Endothelial cell of umbilical vein (primary cell): Measurements from ENCODE around the gene CATSPER4. TPM values are rescaled to one million over a fixed set of nuclear protein-coding genes. Genes with fewer than 3 reads are reported as not detected.

Experiments used
- BruUV-seq: library from RNA; stranded (reverse); fragments of 400-500 nt; replicated peaks from 2 replicates; lab custom pipeline; 2021; lab: Mats Ljungman, UMichigan
- CTCF ChIA-PET: fragments of 300-600, 350-600 bp; sonication (Branson Sonifier 250); formaldehyde crosslinking; loops from one replicate; lab custom pipeline; 2021; ENCODE audit warnings: antibody characterized with exemption, inconsistent platforms; lab: Charles Lee
- POLR2A ChIA-PET: fragments of 300-600, 350-600 bp; sonication (Branson Sonifier 250); formaldehyde crosslinking; loops from one replicate; lab custom pipeline; 2021; ENCODE audit warnings: antibody characterized with exemption, inconsistent platforms; lab: Charles Lee
- DNase-seq: peaks from one replicate; pipeline ENCODE4 v3.0.0-alpha.2; 2011; ENCODE audit warnings: low read depth, low spot score
- FAIRE-seq: peaks from 2 replicates; lab custom pipeline; 2011; peaks lifted over from hg19 to GRCh38; lab: Jason Lieb, UNC
- H2AFZ ChIP-seq: 2 replicates; pipeline ENCODE4 v1.6.0; 2012; ENCODE audit warnings: low read depth, low read length, control low read depth, inconsistent platforms
- H3K27ac ChIP-seq: 2 replicates; pipeline ENCODE4 v1.5.1; 2011; ENCODE audit warnings: low read depth, mild to moderate bottlenecking, control low read depth, low read length, moderate library complexity; ENCODE audit not compliant: insufficient read depth
- H3K27me3 ChIP-seq, 2 experiments: 2 replicates each; pipeline versions ENCODE4 v1.6.0 to v1.6.1; 2011; ENCODE audit warnings: low read length in 2 of 2, mixed read lengths in 1 of 2; ENCODE audit not compliant: control insufficient read depth in 2 of 2, insufficient read depth in 2 of 2
- H3K36me3 ChIP-seq, 2 experiments: 2 replicates in 1 of 2; 3 replicates in 1 of 2; pipeline ENCODE4 v1.5.1; 2011; ENCODE audit warnings: low read length in 2 of 2, mild to moderate bottlenecking in 1 of 2, moderate library complexity in 1 of 2; ENCODE audit not compliant: control insufficient read depth in 2 of 2, insufficient read depth in 2 of 2; ENCODE audit errors: extremely low read depth in 1 of 2
- H3K4me1 ChIP-seq: 3 replicates; pipeline ENCODE4 v1.5.1; 2011; ENCODE audit warnings: mild to moderate bottlenecking, low read length; ENCODE audit not compliant: control insufficient read depth, insufficient read depth; ENCODE audit errors: extremely low read depth
- H3K4me2 ChIP-seq: 2 replicates; pipeline ENCODE4 v1.6.1; 2011; ENCODE audit warnings: low read length, control low read depth, mixed read lengths; ENCODE audit not compliant: insufficient read depth
- H3K4me3 ChIP-seq, 3 experiments: fragments of 200-600 bp in 1 of 3; sonication (generic), shearing (Covaris generic) in 1 of 3; replicated peaks in 1 of 3; 2 replicates each; pipeline ENCODE4 v1.5.1; 2011 to 2016; ENCODE audit warnings: control low read depth in 3 of 3, low read length in 3 of 3, mild to moderate bottlenecking in 2 of 3, inconsistent platforms in 1 of 3, low read depth in 1 of 3, moderate library complexity in 1 of 3; ENCODE audit not compliant: insufficient read depth in 1 of 3
- H3K79me2 ChIP-seq: 2 replicates; pipeline ENCODE4 v1.6.0; 2012; ENCODE audit warnings: low read length, inconsistent platforms; ENCODE audit not compliant: control insufficient read depth, insufficient read depth
- H3K9ac ChIP-seq: replicated peaks from 2 replicates; pipeline ENCODE3; 2011; ENCODE audit warnings: low read length, control low read depth; ENCODE audit not compliant: insufficient read depth; ENCODE audit errors: extremely low read depth
- H3K9me1 ChIP-seq: replicated peaks from 3 replicates; pipeline ENCODE4 v1.6.0; 2011; ENCODE audit warnings: mild to moderate bottlenecking, low read length; ENCODE audit not compliant: control insufficient read depth, insufficient read depth; ENCODE audit errors: extremely low read depth
- H3K9me3 ChIP-seq: replicated peaks from 2 replicates; pipeline ENCODE4 v1.5.1; 2012; ENCODE audit warnings: low read length, inconsistent platforms; ENCODE audit not compliant: control insufficient read depth, insufficient read depth
- H4K20me1 ChIP-seq: replicated peaks from 2 replicates; pipeline ENCODE3; 2011; ENCODE audit warnings: mild to moderate bottlenecking, low read length; ENCODE audit not compliant: control insufficient read depth, insufficient read depth; ENCODE audit errors: extremely low read depth
- EZH2 ChIP-seq: IDR thresholded peaks from 2 replicates; pipeline ENCODE4 v1.6.1; 2012; ENCODE audit warnings: borderline replicate concordance, low read depth, mild to moderate bottlenecking, moderate library complexity, low read length, inconsistent platforms; ENCODE audit not compliant: severe bottlenecking
- FOS ChIP-seq: IDR thresholded peaks from 2 replicates; pipeline ENCODE4 v1.6.1; 2011; ENCODE audit warnings: mild to moderate bottlenecking, low read length, moderate library complexity, borderline replicate concordance; ENCODE audit not compliant: insufficient read depth
- GATA2 ChIP-seq: IDR thresholded peaks from 2 replicates; pipeline ENCODE4 v1.7.0; 2011; ENCODE audit warnings: low read depth, mild to moderate bottlenecking, moderate library complexity, mixed read lengths, low read length; ENCODE audit not compliant: insufficient read length, insufficient read depth
- JUN ChIP-seq: IDR thresholded peaks from 2 replicates; pipeline ENCODE4 v1.6.1; 2011; ENCODE audit warnings: borderline replicate concordance, low read depth; ENCODE audit not compliant: insufficient read length, insufficient read depth
- MYC ChIP-seq: IDR thresholded peaks from one replicate; pipeline ENCODE4 v1.6.1; 2011; ENCODE audit warnings: mild to moderate bottlenecking, low read depth, low read length
- POLR2A ChIP-seq: IDR thresholded peaks from 2 replicates; pipeline ENCODE4 v1.6.1; 2012; ENCODE audit warnings: low read depth, mild to moderate bottlenecking, control low read depth, low read length
- POLR2AphosphoS5 ChIP-seq: IDR thresholded peaks from 2 replicates; pipeline ENCODE4 v1.6.1; 2012; ENCODE audit warnings: low read depth, mild to moderate bottlenecking, control low read depth, low read length, moderate library complexity; ENCODE audit not compliant: insufficient read depth
- dilution Hi-C: fragments of 300-500 bp; cut with MboI; formaldehyde crosslinking; loops from one replicate; pipeline ENCODE4 v1.15.0; 2019; ENCODE audit warnings: low sequenced_read_pairs; ENCODE audit not compliant: extremely low pct_ligation_motif_present
- intact Hi-C: fragments of 100-400 bp; cut with micrococcal nuclease; formaldehyde crosslinking; loops from one replicate; pipeline ENCODE4 v1.10.0; 2022
- polyA plus RNA-seq, 4 experiments: library from polyadenylated mRNA; depleted of rRNA in 3 of 4; stranded (reverse) in 3 of 4; unstranded in 1 of 4; fragments of >200 nt; gene quantifications; 2 replicates each; pipeline versions ENCODE4 v1.2.1 to v1.2.3, GENCODE V29; 2011 to 2012; ENCODE audit warnings: missing spikeins in 1 of 4
- total RNA-seq: library from RNA; stranded (reverse); gene quantifications from 2 replicates; pipeline ENCODE4 v1.2.3, GENCODE V29; 2021
- TF ChIP-seq, protein P1 (sequence below): IDR thresholded peaks from 2 replicates; pipeline ENCODE4 v1.6.1; 2011; ENCODE audit not compliant: insufficient read depth, insufficient read length
- TF ChIP-seq, protein P2 (sequence below), 2 donors: IDR thresholded peaks; 1 replicate in 1 of 2; 2 replicates in 1 of 2; pipeline ENCODE4 v1.5.1; 2011; ENCODE audit warnings: low read length in 2 of 2, mild to moderate bottlenecking in 2 of 2, moderate library complexity in 2 of 2, control low read depth in 1 of 2, inconsistent platforms in 1 of 2, low read depth in 1 of 2; ENCODE audit not compliant: insufficient read depth in 1 of 2; ENCODE audit errors: extremely low read depth in 1 of 2

The CATSPER4 gene
- total and polyA plus RNA-seq, 2 donors (not counting 3 experiments of a cell fraction or from before 2014, with no cell fraction given): not detected

DNA sequence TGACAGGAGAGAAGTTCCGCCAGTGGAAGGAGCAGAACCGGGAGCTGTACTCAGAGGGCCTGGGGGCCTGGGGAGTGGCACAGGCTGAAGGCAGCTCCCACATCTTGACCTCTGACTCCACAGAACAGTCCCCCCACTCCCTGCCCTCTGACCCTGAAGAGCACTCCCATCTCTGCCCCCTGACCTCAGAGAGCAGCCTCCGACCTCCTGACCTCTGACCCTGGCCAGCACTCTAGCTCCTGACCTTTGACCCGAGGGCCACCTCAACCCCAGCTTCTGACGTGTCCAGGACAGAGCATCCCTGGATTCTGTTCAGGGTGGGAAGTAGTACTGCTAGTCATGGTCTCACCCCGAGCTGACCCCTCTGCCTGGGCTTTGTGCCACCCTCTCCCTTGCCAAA lies 1.1 kb upstream of the CATSPER4 start:
- Histone ChIP-seq H2AFZ (no peak overlapping the region), H3K27ac (no peak overlapping the region), H3K27me3 (peaks cover 0 to 3% of the 10 kb centered on the region in 2 experiments), H3K79me2 (no peaks in the 10 kb centered on the region), H3K9me3 (no peaks in the 10 kb centered on the region), H3K4me3 (no peak overlapping the region), H3K36me3 (no peaks in the 10 kb centered on the region), H3K9me1 (no peaks in the 10 kb centered on the region), H4K20me1 (no peaks in the 10 kb centered on the region), H3K9ac (no peak overlapping the region), H3K4me2 (no peak overlapping the region), H3K4me1 (no peaks in the 10 kb centered on the region)
- BruUV-seq: no TSS peak
- TF ChIP-seq MYC: no peak
- TF ChIP-seq FOS: no peak
- no peak for TF ChIP-seq GATA2
- no peak for TF ChIP-seq EZH2
- TF ChIP-seq, protein P1, sequence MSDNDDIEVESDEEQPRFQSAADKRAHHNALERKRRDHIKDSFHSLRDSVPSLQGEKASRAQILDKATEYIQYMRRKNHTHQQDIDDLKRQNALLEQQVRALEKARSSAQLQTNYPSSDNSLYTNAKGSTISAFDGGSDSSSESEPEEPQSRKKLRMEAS: no peak
- TF ChIP-seq, protein P2, sequence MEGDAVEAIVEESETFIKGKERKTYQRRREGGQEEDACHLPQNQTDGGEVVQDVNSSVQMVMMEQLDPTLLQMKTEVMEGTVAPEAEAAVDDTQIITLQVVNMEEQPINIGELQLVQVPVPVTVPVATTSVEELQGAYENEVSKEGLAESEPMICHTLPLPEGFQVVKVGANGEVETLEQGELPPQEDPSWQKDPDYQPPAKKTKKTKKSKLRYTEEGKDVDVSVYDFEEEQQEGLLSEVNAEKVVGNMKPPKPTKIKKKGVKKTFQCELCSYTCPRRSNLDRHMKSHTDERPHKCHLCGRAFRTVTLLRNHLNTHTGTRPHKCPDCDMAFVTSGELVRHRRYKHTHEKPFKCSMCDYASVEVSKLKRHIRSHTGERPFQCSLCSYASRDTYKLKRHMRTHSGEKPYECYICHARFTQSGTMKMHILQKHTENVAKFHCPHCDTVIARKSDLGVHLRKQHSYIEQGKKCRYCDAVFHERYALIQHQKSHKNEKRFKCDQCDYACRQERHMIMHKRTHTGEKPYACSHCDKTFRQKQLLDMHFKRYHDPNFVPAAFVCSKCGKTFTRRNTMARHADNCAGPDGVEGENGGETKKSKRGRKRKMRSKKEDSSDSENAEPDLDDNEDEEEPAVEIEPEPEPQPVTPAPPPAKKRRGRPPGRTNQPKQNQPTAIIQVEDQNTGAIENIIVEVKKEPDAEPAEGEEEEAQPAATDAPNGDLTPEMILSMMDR (IDR thresholded peaks at IDR 0.05; ENCODE audit: extremely low read depth in 1 of 2, insufficient read depth in 1 of 2, low read depth in 1 of 2, low read length in 2 of 2): no peak
- TF ChIP-seq JUN: no peak
- no peak for TF ChIP-seq POLR2AphosphoS5
- no peak for TF ChIP-seq POLR2A
- no peak for DNase-seq
- ChIA-PET CTCF (interaction anchor here (1.1 to 2.6 kb wide), 5 partner anchors 20 to 228 kb away, joined by 3 to 12 read pairs (median 8); partner anchors contain the start of genes CEP85 and ZNF593), POLR2A (no interaction called here)
- dilution Hi-C loops (no loop called here), intact Hi-C loops (no loop called here)
- no peak for FAIRE-seq
